Stomach (tissue), 4 donors: Measurements from ENCODE around the gene MYH13.

Experiments
- CTCF ChIP-seq, 7 experiments: fragments of 450-650 bp in 4 of 7; fragments of 200-600 bp in 3 of 7; sonication (generic) in 3 of 7; IDR thresholded peaks; one replicate each; pipeline ENCODE4 v1.5.1; 2016 to 2019; ENCODE audit warnings: antibody characterized with exemption in 7 of 7, control low read depth in 2 of 7, mild to moderate bottlenecking in 1 of 7
- POLR2A ChIP-seq, 4 donors: fragments of 450-650 bp; IDR thresholded peaks; one replicate each; pipeline ENCODE4 v1.6.1; 2016; ENCODE audit warnings: antibody characterized with exemption in 4 of 4, control low read depth in 2 of 4, mild to moderate bottlenecking in 1 of 4, moderate library complexity in 1 of 4
- POLR2AphosphoS5 ChIP-seq, 3 donors: sonication (generic); formaldehyde crosslinking; IDR thresholded peaks; one replicate each; pipeline ENCODE4 v1.6.1; 2016; ENCODE audit warnings: antibody characterized with exemption in 3 of 3

DNA sequence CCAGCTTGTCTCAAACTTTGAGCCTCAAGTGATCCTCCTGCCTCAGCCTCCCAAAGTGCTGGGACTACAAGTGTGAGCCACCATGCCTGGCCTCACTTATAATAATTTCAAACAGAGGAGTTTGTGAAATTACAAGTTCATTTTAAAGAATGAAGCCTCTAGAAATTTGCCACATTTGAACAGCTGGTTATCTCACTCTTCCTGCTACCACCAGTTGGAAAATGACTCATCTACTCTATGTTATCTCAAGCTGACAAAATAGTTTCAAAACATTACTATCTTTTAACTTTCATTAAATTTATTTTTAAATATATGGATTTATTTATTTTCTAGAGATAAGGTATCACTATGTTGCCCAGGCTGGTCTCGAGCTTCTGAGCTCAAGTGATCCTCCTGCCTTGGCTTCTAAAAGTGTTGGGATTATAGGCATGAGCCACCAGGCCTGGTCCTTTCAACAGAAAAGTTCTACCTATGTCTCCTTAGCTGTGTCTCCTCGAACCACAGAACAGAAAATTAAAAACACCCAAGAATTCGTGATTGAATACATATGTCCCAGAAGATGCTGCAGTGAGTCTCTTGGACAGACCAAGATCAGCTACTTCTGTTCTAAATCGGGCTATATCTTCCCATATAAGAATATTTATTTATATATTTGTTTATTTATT is 47.6 kb downstream of the MYH13 start:
- TF ChIP-seq POLR2A (IDR thresholded peaks at IDR 0.05) (no peak), CTCF (IDR thresholded peaks at IDR 0.05) (no peak), POLR2AphosphoS5 (IDR thresholded peaks at IDR 0.05) (no peak)
